Measurements from ENCODE around the gene BTBD9.

DNA sequence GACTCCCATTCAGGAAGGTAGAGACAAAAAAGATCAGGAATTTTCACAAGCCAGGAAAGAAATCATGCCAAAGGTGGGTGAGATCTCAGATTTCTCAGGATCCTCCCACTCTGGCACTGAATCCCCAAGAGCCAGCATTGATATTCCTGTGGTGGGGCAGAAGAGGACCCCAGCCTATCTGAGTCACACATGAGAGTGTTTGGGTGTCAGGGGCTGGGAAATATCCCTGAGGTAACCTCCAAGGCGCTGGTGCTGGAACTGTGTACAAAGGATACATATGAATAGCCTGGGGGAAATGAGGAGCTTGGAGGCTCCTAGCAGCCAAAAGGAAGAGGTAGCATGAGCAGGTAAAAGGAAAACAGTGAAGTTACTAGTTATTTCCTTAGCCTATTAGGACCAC lies 369.4 kb downstream of the BTBD9 start:
- TF ChIP-seq, protein P1, sequence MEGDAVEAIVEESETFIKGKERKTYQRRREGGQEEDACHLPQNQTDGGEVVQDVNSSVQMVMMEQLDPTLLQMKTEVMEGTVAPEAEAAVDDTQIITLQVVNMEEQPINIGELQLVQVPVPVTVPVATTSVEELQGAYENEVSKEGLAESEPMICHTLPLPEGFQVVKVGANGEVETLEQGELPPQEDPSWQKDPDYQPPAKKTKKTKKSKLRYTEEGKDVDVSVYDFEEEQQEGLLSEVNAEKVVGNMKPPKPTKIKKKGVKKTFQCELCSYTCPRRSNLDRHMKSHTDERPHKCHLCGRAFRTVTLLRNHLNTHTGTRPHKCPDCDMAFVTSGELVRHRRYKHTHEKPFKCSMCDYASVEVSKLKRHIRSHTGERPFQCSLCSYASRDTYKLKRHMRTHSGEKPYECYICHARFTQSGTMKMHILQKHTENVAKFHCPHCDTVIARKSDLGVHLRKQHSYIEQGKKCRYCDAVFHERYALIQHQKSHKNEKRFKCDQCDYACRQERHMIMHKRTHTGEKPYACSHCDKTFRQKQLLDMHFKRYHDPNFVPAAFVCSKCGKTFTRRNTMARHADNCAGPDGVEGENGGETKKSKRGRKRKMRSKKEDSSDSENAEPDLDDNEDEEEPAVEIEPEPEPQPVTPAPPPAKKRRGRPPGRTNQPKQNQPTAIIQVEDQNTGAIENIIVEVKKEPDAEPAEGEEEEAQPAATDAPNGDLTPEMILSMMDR (IDR thresholded peaks at IDR 0.05 in 8 of 11, conservative IDR thresholded peaks at IDR 0.05 in 3 of 11): no peak
- TF ChIP-seq POLR2AphosphoS5 (IDR thresholded peaks at IDR 0.05) (no peak), POLR2A (IDR thresholded peaks at IDR 0.05) (no peak)
